HG02870 (cell line): Measurements from ENCODE around the gene UNKL.
"Not testable (repeated sequence)": the region's sequence is repeated elsewhere in the genome, so short reads cannot be mapped to it uniquely, and the experiment has no call there.

Experiments
- ATAC-seq: cut with Tn5 transposase; IDR thresholded peaks from one replicate; pipeline ENCODE4 v1.9.1; 2021; ENCODE audit warnings: mild to moderate bottlenecking, moderate library complexity; ENCODE audit not compliant: unreplicated experiment

UNKL gene

GRCh38 chr16:1446296-1447080 lies 32.0 kb upstream of the UNKL start:
- ATAC-seq = no peak

DNA sequence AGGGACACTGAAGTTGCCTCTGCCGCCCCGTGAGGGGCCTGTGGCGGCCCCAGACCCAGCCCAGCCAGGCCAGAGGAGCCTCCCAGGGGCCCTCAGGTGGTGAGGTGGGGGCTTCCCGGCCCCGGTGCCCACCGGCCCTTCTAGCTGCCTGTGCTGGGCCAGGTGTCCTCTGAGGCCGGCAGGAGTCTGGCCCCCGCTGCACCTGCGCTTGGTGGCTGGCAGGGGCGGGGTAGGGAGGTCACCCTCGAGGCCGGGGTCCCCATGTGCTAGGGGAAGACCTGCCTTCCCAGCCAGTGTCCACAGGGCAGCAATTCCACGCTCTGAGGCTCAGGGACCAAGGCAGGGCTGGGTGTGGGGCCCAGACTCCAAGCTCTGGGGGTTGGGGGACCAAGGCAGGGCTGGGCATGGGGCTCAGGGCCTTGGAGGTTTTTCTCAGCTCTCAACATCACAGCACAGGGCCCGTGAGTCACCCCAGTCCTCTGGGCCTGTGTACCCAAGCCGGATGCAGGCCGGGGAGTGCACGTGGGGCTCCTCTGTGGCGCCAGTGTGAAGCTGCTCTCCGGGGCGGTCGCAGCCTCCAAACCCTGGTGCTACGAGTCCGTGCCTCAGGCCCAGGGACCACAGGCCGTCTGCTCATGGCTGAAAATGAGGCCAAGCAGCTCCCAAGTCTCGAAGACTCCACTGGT lies 31.2 kb upstream of the UNKL start:
- no peak for ATAC-seq

- no peak for ATAC-seq
These were observed 30.4 kb upstream of the UNKL start for GRCh38 chr16:1444730-1445517.

DNA sequence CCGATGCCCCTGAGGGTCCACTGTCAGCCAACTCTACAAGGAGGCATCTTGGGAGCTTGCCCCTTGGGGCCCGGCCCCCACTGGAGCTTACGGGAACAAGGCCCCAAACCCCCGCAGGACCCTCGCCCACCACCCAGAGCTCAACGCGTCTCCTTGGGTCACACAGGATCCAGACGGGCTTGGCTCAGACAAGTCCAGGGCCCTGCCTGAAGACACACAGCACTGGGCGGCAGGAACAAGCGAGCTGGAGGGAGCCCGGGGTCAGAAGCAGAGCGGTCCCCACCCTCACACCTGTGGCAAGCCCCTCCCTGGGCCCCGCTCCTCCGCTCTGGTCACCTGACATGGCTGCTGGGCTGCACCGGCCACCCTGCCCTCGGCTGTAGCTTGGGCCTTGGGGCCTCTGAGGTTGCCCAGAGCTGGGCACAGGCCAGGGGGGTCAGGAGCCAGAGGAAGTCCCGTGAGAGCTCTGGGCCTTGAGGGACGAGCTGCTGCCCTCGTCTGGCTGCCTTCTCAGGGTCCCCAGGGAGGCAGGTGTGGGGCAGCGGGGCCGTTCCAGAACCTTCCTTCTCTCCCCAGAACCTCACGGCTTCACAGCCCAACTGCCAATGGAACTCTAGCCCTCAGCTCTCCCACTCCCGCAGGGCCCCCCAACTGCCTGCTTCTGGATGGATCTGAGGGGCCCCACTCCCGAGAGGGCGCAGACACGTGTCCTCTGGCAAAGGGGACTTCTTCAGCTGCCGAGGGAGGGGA lies 29.7 kb upstream of the UNKL start, which contains the start of gene CCDC154:
TSS of gene CCDC154 (minus strand) at position 577 of the 750 bp plus-strand sequence. CDS start at position 343, 234 bp downstream.
- no peak for ATAC-seq

DNA sequence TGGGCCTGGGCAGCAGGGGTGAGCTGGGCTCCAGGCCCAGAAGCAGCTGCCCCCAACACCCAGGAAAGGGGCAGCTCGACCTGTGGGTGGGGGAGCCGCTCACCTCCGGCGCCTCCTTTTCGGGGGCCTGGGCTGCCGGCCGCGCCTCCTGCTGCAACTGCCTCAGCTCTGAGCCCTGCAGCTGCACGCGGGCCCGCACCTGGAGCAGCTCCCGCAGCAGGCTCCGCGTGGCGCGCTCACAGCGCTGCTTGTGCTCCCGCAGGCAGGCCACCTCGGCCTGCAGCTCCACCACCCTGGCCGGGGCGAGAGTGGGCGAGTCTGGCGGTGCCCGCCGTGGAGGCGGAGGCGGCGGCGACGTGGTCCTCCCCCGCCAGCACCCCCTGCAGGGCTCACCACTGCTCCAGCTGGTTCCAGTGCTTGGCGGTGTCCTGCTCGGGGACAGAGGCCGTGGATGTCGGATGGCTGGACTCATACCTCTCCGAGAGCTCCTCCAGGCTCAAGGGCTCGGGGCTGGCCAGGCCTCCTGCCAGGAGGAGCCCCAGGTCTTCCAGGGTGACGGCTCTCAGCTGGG lies 29.0 kb upstream of the UNKL start:
- ATAC-seq = no peak

- no peak for ATAC-seq
These were observed 28.2 kb upstream of the UNKL start for GRCh38 chr16:1442697-1443096.

- no peak for ATAC-seq
These were observed 26.9 kb upstream of the UNKL start for GRCh38 chr16:1441391-1441829.

DNA sequence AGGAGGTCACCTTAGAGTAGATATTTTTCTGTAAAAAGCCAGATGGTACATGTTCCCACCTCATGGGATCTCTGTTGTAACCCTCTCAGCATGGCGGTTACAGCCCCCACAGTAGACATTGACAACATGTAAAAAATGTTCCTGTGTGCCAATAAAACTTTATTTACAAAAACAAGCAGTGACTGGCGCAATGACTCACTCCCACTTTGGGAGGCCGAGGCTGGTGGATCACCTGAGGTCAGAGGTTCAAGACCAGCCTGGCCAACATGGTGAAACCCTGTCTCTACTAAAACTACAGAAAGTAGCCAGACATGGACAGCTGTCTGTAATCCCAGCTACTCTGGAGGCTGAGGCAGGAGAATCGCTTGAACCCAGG lies 25.2 kb upstream of the UNKL start:
- not testable (repeated sequence) for ATAC-seq

DNA sequence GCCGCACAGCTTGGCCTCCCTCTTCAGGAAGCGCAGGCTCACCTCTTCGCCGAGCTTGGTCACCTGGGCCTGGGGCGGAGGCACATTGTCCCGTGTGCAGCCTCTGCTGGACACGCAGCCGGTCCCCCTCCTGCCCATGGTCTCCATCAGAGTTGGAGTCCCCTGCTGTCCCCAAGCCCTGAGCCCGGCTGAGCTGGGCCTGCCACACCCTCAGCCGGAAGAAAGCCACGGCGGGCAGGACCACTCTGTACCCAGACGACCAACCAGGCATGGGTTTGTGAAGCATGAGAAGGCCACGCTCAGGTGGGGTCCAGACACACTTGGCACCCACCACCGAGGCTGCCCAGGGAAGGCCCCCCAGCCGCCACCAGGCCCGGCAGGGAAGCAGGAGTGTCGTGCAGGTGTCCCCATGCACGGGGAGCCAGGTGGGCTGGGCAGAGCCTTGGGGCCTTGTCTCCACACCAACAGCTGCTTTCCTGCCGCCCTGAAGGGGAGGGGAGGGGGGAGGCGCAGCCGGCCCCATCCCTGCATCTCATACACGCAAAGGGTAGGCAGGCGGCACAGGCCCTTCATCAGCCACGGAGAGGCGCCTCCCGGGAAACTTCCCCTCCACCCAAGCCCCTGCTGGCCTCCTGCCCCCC lies 24.7 kb upstream of the UNKL start:
- ATAC-seq = no peak

DNA sequence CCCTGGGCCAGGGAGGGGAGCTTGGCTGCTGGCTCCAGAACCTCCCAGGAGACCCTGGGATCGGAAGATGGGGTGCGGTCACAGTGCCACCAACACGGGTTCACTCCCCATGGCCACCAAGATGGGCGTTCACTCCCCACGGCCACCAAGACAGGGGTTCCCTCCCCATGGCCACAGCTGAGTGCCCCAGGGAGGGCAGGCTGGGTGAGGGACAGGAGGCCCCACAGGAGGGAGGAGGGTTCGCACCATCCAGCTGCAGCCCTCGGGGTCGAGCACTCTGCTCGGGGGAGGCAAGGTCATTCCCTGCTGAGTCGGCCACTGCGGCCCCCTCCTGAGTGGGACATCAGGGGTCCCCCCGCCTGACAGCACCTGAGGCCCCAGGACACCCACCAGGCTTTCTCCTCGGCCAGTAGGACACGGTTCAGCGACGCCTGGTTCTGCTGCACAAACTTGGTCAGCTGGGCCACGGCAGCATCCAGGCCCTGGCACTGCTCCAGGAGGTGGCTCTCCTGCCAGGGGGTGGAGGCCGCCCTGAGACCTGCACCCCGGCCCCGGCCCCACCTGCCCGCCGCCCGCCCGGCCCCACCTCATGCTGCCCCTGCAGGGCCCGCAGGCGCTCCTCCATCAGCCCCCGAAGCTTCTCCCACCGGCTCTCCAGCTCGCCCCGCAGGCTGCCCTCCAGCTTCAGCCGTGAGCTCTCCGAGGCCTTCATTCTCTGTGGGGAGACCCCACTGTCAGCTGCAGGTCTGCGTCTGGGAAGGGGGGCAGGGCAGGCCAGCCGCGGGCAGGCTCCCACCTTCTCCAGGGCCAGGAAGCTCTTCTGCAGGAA lies 23.9 kb upstream of the UNKL start:
- no peak for ATAC-seq

GRCh38 chr16:1437606-1438005 lies 23.1 kb upstream of the UNKL start:
- no peak for ATAC-seq

DNA sequence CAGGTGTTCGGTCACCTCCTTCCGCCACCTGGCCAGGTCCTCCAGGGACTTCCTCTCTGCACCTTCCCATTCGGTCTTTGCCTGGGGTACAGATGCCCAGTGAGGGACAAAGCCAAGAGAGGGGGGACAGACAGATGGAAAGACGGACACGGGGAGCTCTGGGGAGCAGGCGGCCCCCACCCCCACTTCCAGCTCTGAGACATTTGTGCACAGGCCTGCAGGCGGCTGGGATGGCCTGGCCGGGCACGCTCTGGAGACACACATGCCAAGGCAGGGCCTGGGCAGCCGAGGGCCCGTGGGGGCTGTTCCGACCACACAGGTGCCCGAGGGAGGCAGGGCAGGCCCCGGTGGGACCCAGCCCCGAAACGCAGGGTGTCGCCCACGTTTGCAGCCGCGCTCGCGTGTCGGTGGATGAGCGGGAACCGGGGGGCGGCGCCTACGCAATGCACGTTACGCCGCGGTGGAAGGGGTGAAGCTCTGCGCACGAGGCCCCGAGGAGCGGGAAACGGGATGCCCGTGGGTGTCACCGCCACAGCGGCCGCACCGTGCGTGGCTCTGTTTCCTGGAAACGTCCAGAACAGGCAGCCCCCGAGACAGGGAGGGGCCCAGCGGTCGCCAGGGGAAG lies 22.3 kb upstream of the UNKL start:
- ATAC-seq = no peak

- ATAC-seq = no peak
These were observed 21.6 kb upstream of the UNKL start for GRCh38 chr16:1435921-1436697.

DNA sequence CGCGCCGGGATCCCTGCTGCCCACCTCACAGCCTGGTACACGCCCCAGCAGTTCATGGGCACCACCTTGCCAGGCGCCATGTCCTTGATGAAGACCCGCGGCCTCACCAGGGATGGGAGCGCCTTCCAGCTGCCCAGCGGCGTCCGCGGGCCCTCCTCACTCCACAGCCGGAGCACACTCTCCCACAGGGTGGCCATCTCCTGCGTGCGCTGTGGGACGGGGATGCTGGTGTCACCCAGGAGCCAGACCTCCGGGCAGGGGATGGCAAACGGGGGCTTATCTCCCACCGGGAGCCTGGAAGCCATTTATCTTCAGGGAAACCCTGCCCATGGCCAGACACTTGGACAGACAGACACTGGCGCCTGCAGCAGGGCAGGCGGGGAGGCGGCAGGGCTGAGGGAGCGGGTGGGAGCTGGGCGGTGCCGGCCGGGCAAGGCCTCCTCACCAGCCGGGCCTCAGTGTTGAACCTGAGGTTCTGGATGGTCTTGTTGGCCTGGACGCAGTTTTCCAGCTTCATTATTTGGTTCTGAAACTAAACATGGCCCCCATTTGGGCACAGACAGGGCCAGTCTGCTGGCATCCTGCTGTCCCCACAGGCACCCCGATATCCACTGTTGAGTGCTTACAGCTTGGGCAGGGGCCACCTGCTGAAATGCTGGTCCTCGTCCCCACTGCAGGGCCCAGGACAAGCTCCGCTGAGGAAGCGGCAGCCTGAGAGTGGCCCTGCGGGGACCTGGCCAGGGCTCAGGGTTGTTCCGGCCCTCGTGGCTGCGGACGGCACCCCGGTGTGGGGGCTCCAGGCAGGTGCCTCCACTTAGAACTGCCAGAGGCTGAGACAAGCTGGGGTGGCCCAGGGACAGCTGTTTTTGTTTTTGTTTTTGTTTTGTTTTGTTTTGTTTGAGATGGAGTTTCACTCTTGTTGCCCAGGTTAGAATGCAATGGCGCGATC lies 20.4 kb upstream of the UNKL start:
- no peak for ATAC-seq

DNA sequence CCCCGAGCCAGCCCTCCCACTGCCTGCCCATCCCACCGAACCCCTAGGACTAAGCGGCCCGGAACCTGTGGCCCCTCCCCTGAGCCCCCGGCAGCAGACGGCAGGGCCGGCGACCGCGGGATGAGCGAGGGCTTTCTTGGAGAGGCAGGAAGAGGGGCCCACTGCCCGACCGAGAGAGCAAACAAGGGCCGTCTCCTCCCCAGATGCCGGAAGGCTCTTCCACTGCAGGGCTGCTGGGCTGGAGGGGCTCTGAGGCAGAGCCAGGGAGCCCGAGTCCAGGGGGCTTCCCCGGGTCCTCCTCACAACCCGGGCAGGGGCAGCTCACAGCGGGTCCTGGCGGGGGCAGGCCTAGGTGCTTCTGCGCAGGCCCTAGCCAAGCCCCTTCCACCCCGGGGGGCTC lies 19.3 kb upstream of the UNKL start:
- ATAC-seq = no peak

GRCh38 chr16:1433263-1433560 lies 18.7 kb upstream of the UNKL start:
- no peak for ATAC-seq
